DND-41 (cell line): Measurements from ENCODE around the gene MYBBP1A.

Source experiments
- CTCF ChIP-seq: IDR thresholded peaks from 2 replicates; pipeline ENCODE4 v1.5.1; 2012; ENCODE audit warnings: borderline replicate concordance, low read length, moderate library complexity, mild to moderate bottlenecking; ENCODE audit not compliant: poor library complexity, severe bottlenecking; ENCODE audit errors: extremely low read depth
- EZH2 ChIP-seq: IDR thresholded peaks from 3 replicates; pipeline ENCODE4 v1.6.1; 2012; ENCODE audit warnings: borderline replicate concordance, low read depth, mild to moderate bottlenecking, moderate library complexity, low read length, inconsistent platforms; ENCODE audit not compliant: severe bottlenecking

GRCh38 chr17:4582101-4582501, 26.9 kb upstream of the MYBBP1A start:
- TF ChIP-seq CTCF = no peak
- TF ChIP-seq EZH2 = no peak
